ENCODE data around the gene CYTH1. TPM values are rescaled to one million over a fixed set of nuclear protein-coding genes. Genes with fewer than 3 reads are reported as not detected.

The CYTH1 gene
- total and polyA plus RNA-seq, 10 of the 15 experiments (the other 5 are each of a cell fraction or from before 2014, with no cell fraction given) = 6.6 to 188 (median 145) TPM

DNA sequence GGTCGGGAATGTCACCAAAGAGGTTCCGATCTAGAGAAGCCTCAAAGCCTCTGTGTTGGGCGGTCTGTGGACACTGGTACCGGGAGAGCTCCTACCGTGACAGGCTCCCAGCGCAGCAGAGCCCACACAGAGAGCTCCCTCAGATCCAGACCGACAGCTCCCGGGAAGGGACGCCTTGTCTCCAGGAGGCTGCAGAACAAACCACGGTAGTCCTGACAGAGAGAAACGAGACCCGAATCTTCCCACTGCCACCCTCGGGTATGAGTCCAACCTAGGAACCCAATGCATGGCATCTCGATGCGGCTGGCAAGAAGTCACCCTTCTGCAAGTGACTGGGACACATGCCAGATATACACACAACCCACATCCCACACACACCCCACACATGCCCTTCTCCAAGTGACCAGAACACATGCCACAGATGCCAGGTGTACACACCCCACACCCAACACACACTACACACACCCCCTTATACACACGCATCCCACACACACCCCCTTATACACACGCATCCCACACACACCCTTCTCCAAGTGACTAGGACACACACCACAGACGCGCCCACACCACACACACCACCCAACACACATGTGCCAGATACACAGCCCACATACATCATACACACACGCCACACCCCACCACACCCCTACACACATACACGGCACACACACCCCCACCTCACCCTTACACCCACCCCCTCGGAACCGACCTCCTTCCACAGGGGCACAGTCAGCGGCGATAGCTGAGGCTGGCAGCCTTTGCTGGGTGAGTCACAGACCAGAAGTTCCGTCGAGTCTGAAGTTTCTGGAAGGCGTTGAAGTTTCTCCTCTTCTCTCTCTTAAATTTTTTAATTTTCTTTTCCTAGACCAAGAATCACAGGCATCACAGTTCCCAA, 15.9 kb upstream of the CYTH1 start:
- ChIA-PET CTCF (interaction anchor here (1.5 to 3.1 kb wide), 3 partner anchors 49 to 300 kb away, joined by 4 to 16 read pairs (median 4); no protein-coding TSS in a partner anchor), SMC1A (ENCODE audit: uncharacterized antibody, unreplicated experiment) (no interaction called here), POLR2A (no interaction called here), RAD21 (ENCODE audit: unreplicated experiment) (no interaction called here)
- no TSS peak for BruUV-seq (replicated peaks)
- in situ Hi-C loops (cut with MboI) = no loop called here
- ATAC-seq = no peak
- peaks cover 13 to 36% of the 10 kb centered on the region in 2 experiments for H3K36me3 ChIP-seq (ENCODE audit: control insufficient read depth in 2 of 2, insufficient read depth in 2 of 2, low read length in 1 of 2)
- H3K9ac ChIP-seq (ENCODE audit: control insufficient read depth, insufficient read depth, low read length) = no peak overlapping the region
- H3K27ac ChIP-seq (ENCODE audit: control insufficient read depth, insufficient read depth) = no peak overlapping the region
- H3K4me2 ChIP-seq (ENCODE audit: control insufficient read depth, insufficient read depth) = no peak overlapping the region
- no peak overlapping the region for H2AFZ ChIP-seq (ENCODE audit: control insufficient read depth, low read depth, low read length)
- intact Hi-C loops (cut with micrococcal nuclease; ENCODE audit: unreplicated experiment) = loop anchor here (2.0 kb wide), 1 partner anchor 301 kb away; no protein-coding TSS in a partner anchor
- H4K20me1 ChIP-seq (ENCODE audit: control insufficient read depth, insufficient read depth) = no peaks in the 10 kb centered on the region
- no peak for DNase-seq (ENCODE audit: low read depth, low spot score)
- no peaks in the 10 kb centered on the region for H3K4me1 ChIP-seq (ENCODE audit: control insufficient read depth, insufficient read depth, low read length)
- H3K9me3 ChIP-seq (replicated peaks; ENCODE audit: control insufficient read depth, insufficient read depth, low read length) = no peaks in the 10 kb centered on the region
- no peaks in the 10 kb centered on the region for H3K27me3 ChIP-seq (replicated peaks in 1 of 2; ENCODE audit: control insufficient read depth in 2 of 2, insufficient read depth in 2 of 2, low read length in 1 of 2)
- no peaks in the 10 kb centered on the region for H3K79me2 ChIP-seq (ENCODE audit: control insufficient read depth, insufficient read depth, low read length)
- no peak for FAIRE-seq
- 92% methylated on average over 28 of the region's 28 CpGs for WGBS (ENCODE audit: insufficient coverage, insufficient replicate concordance, low lambda C conversion rate, missing lambda C conversion rate)
- no peak overlapping the region for H3K4me3 ChIP-seq
- TF ChIP-seq, protein P1, sequence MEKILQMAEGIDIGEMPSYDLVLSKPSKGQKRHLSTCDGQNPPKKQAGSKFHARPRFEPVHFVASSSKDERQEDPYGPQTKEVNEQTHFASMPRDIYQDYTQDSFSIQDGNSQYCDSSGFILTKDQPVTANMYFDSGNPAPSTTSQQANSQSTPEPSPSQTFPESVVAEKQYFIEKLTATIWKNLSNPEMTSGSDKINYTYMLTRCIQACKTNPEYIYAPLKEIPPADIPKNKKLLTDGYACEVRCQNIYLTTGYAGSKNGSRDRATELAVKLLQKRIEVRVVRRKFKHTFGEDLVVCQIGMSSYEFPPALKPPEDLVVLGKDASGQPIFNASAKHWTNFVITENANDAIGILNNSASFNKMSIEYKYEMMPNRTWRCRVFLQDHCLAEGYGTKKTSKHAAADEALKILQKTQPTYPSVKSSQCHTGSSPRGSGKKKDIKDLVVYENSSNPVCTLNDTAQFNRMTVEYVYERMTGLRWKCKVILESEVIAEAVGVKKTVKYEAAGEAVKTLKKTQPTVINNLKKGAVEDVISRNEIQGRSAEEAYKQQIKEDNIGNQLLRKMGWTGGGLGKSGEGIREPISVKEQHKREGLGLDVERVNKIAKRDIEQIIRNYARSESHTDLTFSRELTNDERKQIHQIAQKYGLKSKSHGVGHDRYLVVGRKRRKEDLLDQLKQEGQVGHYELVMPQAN (conservative IDR thresholded peaks at IDR 0.05) = no peak
- TF ChIP-seq TAF1 (IDR thresholded peaks at IDR 0.05; ENCODE audit: borderline replicate concordance, low read depth, low read length) (no peak), TARDBP (IDR thresholded peaks at IDR 0.05; ENCODE audit: borderline replicate concordance) (peak; percentile 41; the same call in 1 of the 2 replicates), KLF5 (IDR thresholded peaks at IDR 0.05; ENCODE audit: partially characterized antibody) (no peak), ASH2L (IDR thresholded peaks at IDR 0.05; ENCODE audit: borderline replicate concordance, low read depth) (no peak), HDGF (IDR thresholded peaks at IDR 0.05) (peak; percentile 34; the same call in 1 of the 2 replicates), REST (IDR thresholded peaks at IDR 0.05; ENCODE audit: low read depth, low read length) (no peak), CUX1 (IDR thresholded peaks at IDR 0.05; ENCODE audit: insufficient replicate concordance, low read depth, low read length) (no peak)
- TF ChIP-seq, protein P2, sequence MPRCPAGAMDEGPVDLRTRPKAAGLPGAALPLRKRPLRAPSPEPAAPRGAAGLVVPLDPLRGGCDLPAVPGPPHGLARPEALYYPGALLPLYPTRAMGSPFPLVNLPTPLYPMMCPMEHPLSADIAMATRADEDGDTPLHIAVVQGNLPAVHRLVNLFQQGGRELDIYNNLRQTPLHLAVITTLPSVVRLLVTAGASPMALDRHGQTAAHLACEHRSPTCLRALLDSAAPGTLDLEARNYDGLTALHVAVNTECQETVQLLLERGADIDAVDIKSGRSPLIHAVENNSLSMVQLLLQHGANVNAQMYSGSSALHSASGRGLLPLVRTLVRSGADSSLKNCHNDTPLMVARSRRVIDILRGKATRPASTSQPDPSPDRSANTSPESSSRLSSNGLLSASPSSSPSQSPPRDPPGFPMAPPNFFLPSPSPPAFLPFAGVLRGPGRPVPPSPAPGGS (IDR thresholded peaks at IDR 0.05; ENCODE audit: borderline replicate concordance, insufficient read depth, low read depth, low read length, poor library complexity, severe bottlenecking) = no peak

Data from GM12878 (cell line).